Measurements from ENCODE around the gene FBXL7. TPM values are rescaled to one million over a fixed set of nuclear protein-coding genes. Genes with fewer than 3 reads are reported as not detected.

FBXL7 gene
- total and polyA plus RNA-seq, 2 experiments from 2014 or later, result 3.2 to 7.5 TPM

GRCh38 chr5:15680455-15680854 lies 180.5 kb downstream of the FBXL7 start:
- Histone ChIP-seq H3K4me2 (ENCODE audit: unreplicated experiment) (no peak overlapping the region), H3F3A (ENCODE audit: insufficient read depth) (0 out of 2 replicates have a peak, but pooled peaks cover 5% of the 10 kb centered on the region), H3K4me1 (ENCODE audit: insufficient read depth) (no peaks in the 10 kb centered on the region), H3K9me2 (ENCODE audit: insufficient read depth) (no peaks in the 10 kb centered on the region), H4K20me1 (ENCODE audit: insufficient read depth) (peaks cover 4% of the 10 kb centered on the region; the same call in 1 of the 2 replicates), H3K79me2 (ENCODE audit: insufficient read depth) (peaks cover 26% of the 10 kb centered on the region), H3K4me3 (no peak overlapping the region), H2AFZ (no peak overlapping the region), H3K9me3 (ENCODE audit: low read depth) (no peaks in the 10 kb centered on the region), H3K36me3 (ENCODE audit: low read depth) (no peaks in the 10 kb centered on the region), H3K27ac (no peak overlapping the region), H3K9ac (no peak overlapping the region), H3K27me3 (replicated peaks; ENCODE audit: insufficient read depth) (no peaks in the 10 kb centered on the region)
- TF ChIP-seq EZH2 (IDR thresholded peaks at IDR 0.05; ENCODE audit: insufficient read depth, poor library complexity, severe bottlenecking) (no peak), EZH2phosphoT487 (IDR thresholded peaks at IDR 0.05; ENCODE audit: insufficient read depth, low read depth) (no peak)
- in situ Hi-C loops (cut with MboI), result no loop called here
- no peak for DNase-seq
- 97 to 100% methylated on average over 1 of the region's 1 CpG for WGBS, 2 experiments (ENCODE audit: low coverage in 1 of 2, low lambda C conversion rate in 2 of 2, missing lambda C conversion rate in 2 of 2)

- WGBS, 2 experiments (ENCODE audit: low coverage in 1 of 2, low lambda C conversion rate in 2 of 2, missing lambda C conversion rate in 2 of 2), result 94 to 95% methylated on average over 3 of the region's 3 CpGs
- H3K9ac ChIP-seq, result no peak overlapping the region
- H3K36me3 ChIP-seq (ENCODE audit: low read depth), result no peaks in the 10 kb centered on the region
- no peak overlapping the region for H3K4me2 ChIP-seq (ENCODE audit: unreplicated experiment)
- H3K27me3 ChIP-seq (replicated peaks; ENCODE audit: insufficient read depth), result no peaks in the 10 kb centered on the region
- H3K9me2 ChIP-seq (ENCODE audit: insufficient read depth), result no peaks in the 10 kb centered on the region
- no peak overlapping the region for H3K27ac ChIP-seq
- DNase-seq, result no peak
- H2AFZ ChIP-seq, result no peak overlapping the region
- in situ Hi-C loops (cut with MboI), result no loop called here
- peaks cover 4% of the 10 kb centered on the region; the same call in 1 of the 2 replicates for H4K20me1 ChIP-seq (ENCODE audit: insufficient read depth)
- H3K79me2 ChIP-seq (ENCODE audit: insufficient read depth), result peaks cover 21% of the 10 kb centered on the region
- 0 out of 2 replicates have a peak, but pooled peaks cover 5% of the 10 kb centered on the region for H3F3A ChIP-seq (ENCODE audit: insufficient read depth)
- no peaks in the 10 kb centered on the region for H3K4me1 ChIP-seq (ENCODE audit: insufficient read depth)
- TF ChIP-seq EZH2phosphoT487 (IDR thresholded peaks at IDR 0.05; ENCODE audit: insufficient read depth, low read depth) (no peak), EZH2 (IDR thresholded peaks at IDR 0.05; ENCODE audit: insufficient read depth, poor library complexity, severe bottlenecking) (no peak)
- no peaks in the 10 kb centered on the region for H3K9me3 ChIP-seq (ENCODE audit: low read depth)
- H3K4me3 ChIP-seq, result no peak overlapping the region
These were observed 182.1 kb downstream of the FBXL7 start for GRCh38 chr5:15682122-15682521.

GRCh38 chr5:15682566-15682965 lies 182.6 kb downstream of the FBXL7 start:
- in situ Hi-C loops (cut with MboI), result no loop called here
- Histone ChIP-seq H3K4me1 (ENCODE audit: insufficient read depth) (no peaks in the 10 kb centered on the region), H3K27me3 (replicated peaks; ENCODE audit: insufficient read depth) (no peaks in the 10 kb centered on the region), H3K9me3 (ENCODE audit: low read depth) (no peaks in the 10 kb centered on the region), H3K4me2 (ENCODE audit: unreplicated experiment) (no peak overlapping the region), H3K4me3 (no peak overlapping the region), H3K79me2 (ENCODE audit: insufficient read depth) (peaks cover 21% of the 10 kb centered on the region), H3K36me3 (ENCODE audit: low read depth) (no peaks in the 10 kb centered on the region), H3K9ac (no peak overlapping the region), H3K27ac (no peak overlapping the region), H3F3A (ENCODE audit: insufficient read depth) (0 out of 2 replicates have a peak, but pooled peaks cover 5% of the 10 kb centered on the region), H3K9me2 (ENCODE audit: insufficient read depth) (no peaks in the 10 kb centered on the region), H4K20me1 (ENCODE audit: insufficient read depth) (peaks cover 4% of the 10 kb centered on the region; the same call in 1 of the 2 replicates), H2AFZ (no peak overlapping the region)
- TF ChIP-seq EZH2 (IDR thresholded peaks at IDR 0.05; ENCODE audit: insufficient read depth, poor library complexity, severe bottlenecking) (no peak), EZH2phosphoT487 (IDR thresholded peaks at IDR 0.05; ENCODE audit: insufficient read depth, low read depth) (no peak)
- no peak for DNase-seq
- WGBS, 2 experiments (ENCODE audit: low coverage in 1 of 2, low lambda C conversion rate in 2 of 2, missing lambda C conversion rate in 2 of 2), result 13 to 15% methylated on average over 1 of the region's 1 CpG

- Histone ChIP-seq H3K9me3 (ENCODE audit: low read depth) (no peaks in the 10 kb centered on the region), H3K4me3 (no peak overlapping the region), H3K9me2 (ENCODE audit: insufficient read depth) (no peaks in the 10 kb centered on the region), H3K4me1 (ENCODE audit: insufficient read depth) (no peaks in the 10 kb centered on the region), H3K4me2 (ENCODE audit: unreplicated experiment) (no peak overlapping the region), H3F3A (ENCODE audit: insufficient read depth) (0 out of 2 replicates have a peak, but pooled peaks cover 5% of the 10 kb centered on the region), H3K27me3 (replicated peaks; ENCODE audit: insufficient read depth) (no peaks in the 10 kb centered on the region), H3K36me3 (ENCODE audit: low read depth) (no peaks in the 10 kb centered on the region), H4K20me1 (ENCODE audit: insufficient read depth) (peaks cover 4% of the 10 kb centered on the region; the same call in 1 of the 2 replicates), H2AFZ (no peak overlapping the region), H3K79me2 (ENCODE audit: insufficient read depth) (peaks cover 23% of the 10 kb centered on the region), H3K9ac (no peak overlapping the region), H3K27ac (no peak overlapping the region)
- DNase-seq, result no peak
- in situ Hi-C loops (cut with MboI), result no loop called here
- WGBS, 2 experiments (ENCODE audit: low coverage in 1 of 2, low lambda C conversion rate in 2 of 2, missing lambda C conversion rate in 2 of 2), result 97 to 99% methylated on average over 5 of the region's 5 CpGs
- TF ChIP-seq EZH2 (IDR thresholded peaks at IDR 0.05; ENCODE audit: insufficient read depth, poor library complexity, severe bottlenecking) (no peak), EZH2phosphoT487 (IDR thresholded peaks at IDR 0.05; ENCODE audit: insufficient read depth, low read depth) (no peak)
These were observed 183.4 kb downstream of the FBXL7 start for GRCh38 chr5:15683332-15683731.

Measured in GM23248 (cell line).